Measurements from ENCODE around the gene REC114.

REC114 gene

GRCh38 chr15:73582851-73583379 lies 140.0 kb downstream of the REC114 start:
- Histone ChIP-seq H3K4me1 (ENCODE audit: insufficient read depth, poor library complexity, severe bottlenecking) (no peaks in the 10 kb centered on the region), H3K4me3 (ENCODE audit: severe bottlenecking) (no peak overlapping the region), H3K9me3 (ENCODE audit: severe bottlenecking) (no peaks in the 10 kb centered on the region), H3K36me3 (ENCODE audit: low read depth) (peaks cover 89% of the 10 kb centered on the region), H3K27me3 (ENCODE audit: insufficient read depth, poor library complexity, severe bottlenecking) (no peaks in the 10 kb centered on the region), H3K27ac (ENCODE audit: poor library complexity, severe bottlenecking) (no peak overlapping the region)
- no peak for TF ChIP-seq CTCF (IDR thresholded peaks at IDR 0.05; ENCODE audit: poor library complexity, severe bottlenecking)
- ATAC-seq (ENCODE audit: low read depth): no peak; the same call in 2 of the 3 replicates
- no peak for DNase-seq (ENCODE audit: low spot score)

- H3K4me1 ChIP-seq (ENCODE audit: insufficient read depth, poor library complexity, severe bottlenecking): no peaks in the 10 kb centered on the region
- H3K4me3 ChIP-seq (ENCODE audit: severe bottlenecking): no peak overlapping the region
- ATAC-seq (ENCODE audit: low read depth) (no peak), DNase-seq (ENCODE audit: low spot score) (no peak)
- no peaks in the 10 kb centered on the region for H3K9me3 ChIP-seq (ENCODE audit: severe bottlenecking)
- H3K27ac ChIP-seq (ENCODE audit: poor library complexity, severe bottlenecking): no peak overlapping the region
- no peak for TF ChIP-seq CTCF (IDR thresholded peaks at IDR 0.05; ENCODE audit: poor library complexity, severe bottlenecking)
- H3K27me3 ChIP-seq (ENCODE audit: insufficient read depth, poor library complexity, severe bottlenecking): no peaks in the 10 kb centered on the region
- H3K36me3 ChIP-seq (ENCODE audit: low read depth): peaks cover 88% of the 10 kb centered on the region
Observed at GRCh38 chr15:73583544-73583943, 140.6 kb downstream of the REC114 start.

- no peaks in the 10 kb centered on the region for H3K27me3 ChIP-seq (ENCODE audit: insufficient read depth, poor library complexity, severe bottlenecking)
- ATAC-seq (ENCODE audit: low read depth) (no peak; the same call in 2 of the 3 replicates), DNase-seq (ENCODE audit: low spot score) (no peak)
- no peak for TF ChIP-seq CTCF (IDR thresholded peaks at IDR 0.05; ENCODE audit: poor library complexity, severe bottlenecking)
- H3K4me3 ChIP-seq (ENCODE audit: severe bottlenecking): no peak overlapping the region
- H3K4me1 ChIP-seq (ENCODE audit: insufficient read depth, poor library complexity, severe bottlenecking): no peaks in the 10 kb centered on the region
- peaks cover 93% of the 10 kb centered on the region for H3K36me3 ChIP-seq (ENCODE audit: low read depth)
- H3K9me3 ChIP-seq (ENCODE audit: severe bottlenecking): no peaks in the 10 kb centered on the region
- no peak overlapping the region for H3K27ac ChIP-seq (ENCODE audit: poor library complexity, severe bottlenecking)
Observed at GRCh38 chr15:73584699-73585420, 141.9 kb downstream of the REC114 start.

- no peak for TF ChIP-seq CTCF (IDR thresholded peaks at IDR 0.05; ENCODE audit: poor library complexity, severe bottlenecking)
- Histone ChIP-seq H3K27ac (ENCODE audit: poor library complexity, severe bottlenecking) (no peak overlapping the region), H3K4me1 (ENCODE audit: insufficient read depth, poor library complexity, severe bottlenecking) (no peaks in the 10 kb centered on the region), H3K27me3 (ENCODE audit: insufficient read depth, poor library complexity, severe bottlenecking) (no peaks in the 10 kb centered on the region), H3K9me3 (ENCODE audit: severe bottlenecking) (no peaks in the 10 kb centered on the region), H3K36me3 (ENCODE audit: low read depth) (peaks cover 96% of the 10 kb centered on the region), H3K4me3 (ENCODE audit: severe bottlenecking) (no peak overlapping the region)
- ATAC-seq (ENCODE audit: low read depth) (no peak), DNase-seq (ENCODE audit: low spot score) (no peak)
Observed at GRCh38 chr15:73585871-73586654, 143.1 kb downstream of the REC114 start.

All from RWPE2 (cell line).